NCI-H2227 treated with DMSO at 0.1 percent for 48 hours (cell line): Measurements from ENCODE around the gene ASAP2.

ENCODE experiments used
- DNase-seq: peaks from one replicate; lab custom pipeline; 2025; lab: John Stamatoyannopoulos, UW

ASAP2 gene

GRCh38 chr2:9184361-9184760, 22.3 kb upstream of the ASAP2 start:
- DNase-seq = no peak

- no peak for DNase-seq
Measured at GRCh38 chr2:9187620-9188214, 18.9 kb upstream of the ASAP2 start.

GRCh38 chr2:9188823-9189222, 17.8 kb upstream of the ASAP2 start:
- DNase-seq = no peak

- no peak for DNase-seq
Measured at GRCh38 chr2:9189901-9190300, 16.7 kb upstream of the ASAP2 start.

- no peak for DNase-seq
Measured at GRCh38 chr2:9191041-9191481, 15.6 kb upstream of the ASAP2 start.

- no peak for DNase-seq
Measured at GRCh38 chr2:9192712-9193111, 13.9 kb upstream of the ASAP2 start.

- DNase-seq = no peak
Measured at GRCh38 chr2:9194352-9194751, 12.3 kb upstream of the ASAP2 start.

GRCh38 chr2:9196637-9197036, 10.0 kb upstream of the ASAP2 start:
- no peak for DNase-seq

GRCh38 chr2:9197916-9198315, 8.7 kb upstream of the ASAP2 start:
- no peak for DNase-seq

- DNase-seq = no peak
Measured at GRCh38 chr2:9199716-9200632, 6.6 kb upstream of the ASAP2 start.

GRCh38 chr2:9200633-9201015, 6.0 kb upstream of the ASAP2 start:
- DNase-seq = no peak

GRCh38 chr2:9201185-9201891, 5.3 kb upstream of the ASAP2 start:
- DNase-seq = no peak

- DNase-seq = no peak
Measured at GRCh38 chr2:9203006-9203405, 3.6 kb upstream of the ASAP2 start.

- no peak for DNase-seq
Measured at GRCh38 chr2:9203876-9204275, 2.7 kb upstream of the ASAP2 start.

GRCh38 chr2:9204939-9205338, 1.7 kb upstream of the ASAP2 start:
- no peak for DNase-seq

- no peak for DNase-seq
Measured at GRCh38 chr2:9205486-9205885, 1.1 kb upstream of the ASAP2 start.

GRCh38 chr2:9206991-9207640, 504 bp downstream of the ASAP2 start:
- DNase-seq = peak; percentile 55

GRCh38 chr2:9207641-9208311, 1.2 kb downstream of the ASAP2 start:
- DNase-seq = no peak

- DNase-seq = no peak
Measured at GRCh38 chr2:9208875-9209274, 2.3 kb downstream of the ASAP2 start.

GRCh38 chr2:9210030-9210429, 3.4 kb downstream of the ASAP2 start:
- no peak for DNase-seq

GRCh38 chr2:9211496-9211895, 4.9 kb downstream of the ASAP2 start:
- DNase-seq = no peak
